Heart left ventricle (tissue), 13 donors: ENCODE data around the gene MAN2A1.

Experiments used
- CTCF ChIP-seq, 12 donors: fragments of 200-600 bp; sonication (generic) in 4 of 12; IDR thresholded peaks; one replicate each; pipeline versions ENCODE4 v1.5.0 to v1.8.0; 2018 to 2022; ENCODE audit warnings: antibody characterized with exemption in 12 of 12, mild to moderate bottlenecking in 5 of 12
- POLR2A ChIP-seq, 2 donors: fragments of 450-650 bp; IDR thresholded peaks; one replicate each; pipeline ENCODE4 v1.6.1; 2017; ENCODE audit warnings: antibody characterized with exemption in 2 of 2, mild to moderate bottlenecking in 2 of 2, moderate library complexity in 2 of 2
- donor health status: ischemic (EF 13 %, LVEDD 7.1; RV severe dilation, severe dysfunction).
- donor health status: DM: no; HTN: yes; CAD: no.
- donor health status: DM: no; HTN: no; CAD: no.
- donor health status: ischemic (EF 25% LVEDD 6.9; RV normal size, moderate dysfunction).
- donor health status: ischemic (EF 25% LVEDD 5.7; RV mildly dilated, moderate dysfunction).
- donor health status: ischemic (EF 35%, LVEDD 5.7; RV mildly dilated, moderate dysfunction).
- donor health status: nonischemic (EF 11% LVEDD 7.7; RV severe dilation, severe dysfunction).
- donor health status: DM: yes; HTN: yes; CAD: no.
- donor health status: PGD.
- donor health status: ischemic (EF 29% LVEDD 5.4; RV normal size, mild dysfunction).
- donor health status: nonischemic (EF 23%, LVEDD 6.1; RV moderate dilation, normal function).

- no peak for TF ChIP-seq CTCF (IDR thresholded peaks at IDR 0.05)
- TF ChIP-seq POLR2A (IDR thresholded peaks at IDR 0.05), result no peak
Observed at GRCh38 chr5:109898269-109899162, 208.8 kb downstream of the MAN2A1 start.
